AG09319 (cell line): ENCODE data around the gene DLGAP3.

Source experiments
- DNase-seq: peaks from one replicate; pipeline ENCODE4 v3.0.0-alpha.2; 2010; ENCODE audit warnings: low read depth; ENCODE audit errors: extremely low read depth
- CTCF ChIP-seq: IDR thresholded peaks from 2 replicates; pipeline ENCODE4 v1.5.1; 2011; ENCODE audit warnings: low read depth, mild to moderate bottlenecking, inconsistent platforms, low read length, moderate library complexity

The DLGAP3 gene

GRCh38 chr1:34899906-34900305 is 29.5 kb downstream of the DLGAP3 start:
- no peak for TF ChIP-seq CTCF
- no peak for DNase-seq

- no peak for DNase-seq
- TF ChIP-seq CTCF = no peak
Observed at GRCh38 chr1:34899471-34899870, 30.0 kb downstream of the DLGAP3 start.

GRCh38 chr1:34898330-34898761 is 31.1 kb downstream of the DLGAP3 start:
- DNase-seq = no peak
- no peak for TF ChIP-seq CTCF

- peak; percentile 20 for TF ChIP-seq CTCF
Observed at GRCh38 chr1:34896612-34897011, 32.8 kb downstream of the DLGAP3 start.

GRCh38 chr1:34889705-34890104 is 39.7 kb downstream of the DLGAP3 start:
- no peak for TF ChIP-seq CTCF

More at GRCh38 chr1:34896612-34897011, 32.8 kb downstream of the DLGAP3 start:
- no peak for DNase-seq

GRCh38 chr1:34887593-34887992 is 41.9 kb downstream of the DLGAP3 start:
- DNase-seq = no peak
- no peak for TF ChIP-seq CTCF

More at GRCh38 chr1:34889705-34890104, 39.7 kb downstream of the DLGAP3 start:
- no peak for DNase-seq

- TF ChIP-seq CTCF = no peak
- no peak for DNase-seq
Observed at GRCh38 chr1:34885405-34886247, 43.8 kb downstream of the DLGAP3 start.
